Astrocyte (in vitro differentiated cells and primary cell): ENCODE data around the gene PCP4.

Experiments
- EZH2 ChIP-seq: IDR thresholded peaks from 2 replicates; pipeline ENCODE4 v1.6.1; 2012; ENCODE audit warnings: mild to moderate bottlenecking, low read length, inconsistent platforms; ENCODE audit not compliant: insufficient read depth
- TF ChIP-seq, protein P1 (sequence below): IDR thresholded peaks from 2 replicates; pipeline ENCODE4 v1.5.1; 2011; ENCODE audit warnings: low read depth, mild to moderate bottlenecking, inconsistent platforms, low read length, moderate library complexity; ENCODE audit not compliant: insufficient read depth

- TF ChIP-seq, protein P1, sequence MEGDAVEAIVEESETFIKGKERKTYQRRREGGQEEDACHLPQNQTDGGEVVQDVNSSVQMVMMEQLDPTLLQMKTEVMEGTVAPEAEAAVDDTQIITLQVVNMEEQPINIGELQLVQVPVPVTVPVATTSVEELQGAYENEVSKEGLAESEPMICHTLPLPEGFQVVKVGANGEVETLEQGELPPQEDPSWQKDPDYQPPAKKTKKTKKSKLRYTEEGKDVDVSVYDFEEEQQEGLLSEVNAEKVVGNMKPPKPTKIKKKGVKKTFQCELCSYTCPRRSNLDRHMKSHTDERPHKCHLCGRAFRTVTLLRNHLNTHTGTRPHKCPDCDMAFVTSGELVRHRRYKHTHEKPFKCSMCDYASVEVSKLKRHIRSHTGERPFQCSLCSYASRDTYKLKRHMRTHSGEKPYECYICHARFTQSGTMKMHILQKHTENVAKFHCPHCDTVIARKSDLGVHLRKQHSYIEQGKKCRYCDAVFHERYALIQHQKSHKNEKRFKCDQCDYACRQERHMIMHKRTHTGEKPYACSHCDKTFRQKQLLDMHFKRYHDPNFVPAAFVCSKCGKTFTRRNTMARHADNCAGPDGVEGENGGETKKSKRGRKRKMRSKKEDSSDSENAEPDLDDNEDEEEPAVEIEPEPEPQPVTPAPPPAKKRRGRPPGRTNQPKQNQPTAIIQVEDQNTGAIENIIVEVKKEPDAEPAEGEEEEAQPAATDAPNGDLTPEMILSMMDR = no peak
- no peak for TF ChIP-seq EZH2
Observed at GRCh38 chr21:39863111-39863510, 4.1 kb upstream of the PCP4 start.
